Mesendoderm (in vitro differentiated cells): ENCODE measurements around the gene KRT79.

ENCODE experiments used
- DNase-seq: peaks from one replicate; pipeline ENCODE4 v3.0.0; 2013
- H2AK5ac ChIP-seq: 2 replicates; pipeline ENCODE4 v1.6.1; 2013; ENCODE audit warnings: low read length, inconsistent platforms
- H2BK120ac ChIP-seq: 2 replicates; pipeline ENCODE4 v1.6.1; 2013; ENCODE audit warnings: low read depth, mild to moderate bottlenecking, low read length, moderate library complexity, mixed read lengths
- H2BK15ac ChIP-seq: replicated peaks from 2 replicates; pipeline ENCODE4 v1.6.1; 2013; ENCODE audit warnings: low read depth, mild to moderate bottlenecking, moderate library complexity
- H2BK5ac ChIP-seq: 2 replicates; pipeline ENCODE4 v1.6.1; 2013; ENCODE audit warnings: low read length, inconsistent platforms
- H3K18ac ChIP-seq: 2 replicates; pipeline ENCODE4 v1.6.1; 2013; ENCODE audit warnings: mild to moderate bottlenecking, low read length, mixed read lengths
- H3K23ac ChIP-seq: one replicate; pipeline ENCODE4 v1.6.1; 2013; ENCODE audit warnings: low read length
- H3K27ac ChIP-seq: 2 replicates; pipeline ENCODE4 v1.5.1; 2013; ENCODE audit warnings: low read depth, mild to moderate bottlenecking, inconsistent platforms, low read length, moderate library complexity
- H3K27me3 ChIP-seq: 2 replicates; pipeline ENCODE4 v1.6.1; 2013; ENCODE audit warnings: low read length, control low read depth, mild to moderate bottlenecking, inconsistent platforms; ENCODE audit not compliant: insufficient read depth, poor library complexity
- H3K36me3 ChIP-seq: 2 replicates; pipeline ENCODE4 v1.6.1; 2013; ENCODE audit warnings: low read length, inconsistent platforms; ENCODE audit not compliant: control insufficient read depth, insufficient read depth
- H3K4ac ChIP-seq: one replicate; pipeline ENCODE4 v1.6.1; 2013; ENCODE audit warnings: low read depth, mild to moderate bottlenecking, low read length, moderate library complexity
- H3K4me1 ChIP-seq: 2 replicates; pipeline ENCODE4 v1.6.1; 2013; ENCODE audit warnings: low read depth, low read length, inconsistent platforms; ENCODE audit not compliant: control insufficient read depth
- H3K4me2 ChIP-seq: 2 replicates; pipeline ENCODE4 v1.6.1; 2013; ENCODE audit warnings: low read length
- H3K4me3 ChIP-seq: 2 replicates; pipeline ENCODE4 v1.5.1; 2013; ENCODE audit warnings: mild to moderate bottlenecking, low read length
- H3K56ac ChIP-seq: one replicate; pipeline ENCODE4 v1.6.1; 2013; ENCODE audit warnings: low read length
- H3K79me1 ChIP-seq: 2 replicates; pipeline ENCODE4 v1.6.1; 2013; ENCODE audit warnings: low read length, inconsistent platforms
- H3K79me2 ChIP-seq: 2 replicates; pipeline ENCODE4 v1.6.1; 2013; ENCODE audit warnings: mild to moderate bottlenecking, low read length; ENCODE audit not compliant: control insufficient read depth, insufficient read depth
- H3K9ac ChIP-seq: 2 replicates; pipeline ENCODE4 v1.6.1; 2013; ENCODE audit warnings: low read length, inconsistent platforms
- H4K5ac ChIP-seq: one replicate; pipeline ENCODE4 v1.6.1; 2013; ENCODE audit warnings: low read length
- H4K8ac ChIP-seq: one replicate; pipeline ENCODE4 v1.6.1; 2013; ENCODE audit warnings: low read depth, mild to moderate bottlenecking, control low read depth, low read length, moderate library complexity
- WGBS: extraction: QIAGEN DNeasy Blood & Tissue Kit; methylation state at CpG from one replicate; pipeline ENCODE4 v1.1.7; 2013; ENCODE audit warnings: low lambda C conversion rate, missing lambda C conversion rate; ENCODE audit not compliant: insufficient coverage; ENCODE audit errors: extremely low coverage; 5-methylcytosine and 5-hydroxymethylcytosine counted together

The KRT79 gene

DNA sequence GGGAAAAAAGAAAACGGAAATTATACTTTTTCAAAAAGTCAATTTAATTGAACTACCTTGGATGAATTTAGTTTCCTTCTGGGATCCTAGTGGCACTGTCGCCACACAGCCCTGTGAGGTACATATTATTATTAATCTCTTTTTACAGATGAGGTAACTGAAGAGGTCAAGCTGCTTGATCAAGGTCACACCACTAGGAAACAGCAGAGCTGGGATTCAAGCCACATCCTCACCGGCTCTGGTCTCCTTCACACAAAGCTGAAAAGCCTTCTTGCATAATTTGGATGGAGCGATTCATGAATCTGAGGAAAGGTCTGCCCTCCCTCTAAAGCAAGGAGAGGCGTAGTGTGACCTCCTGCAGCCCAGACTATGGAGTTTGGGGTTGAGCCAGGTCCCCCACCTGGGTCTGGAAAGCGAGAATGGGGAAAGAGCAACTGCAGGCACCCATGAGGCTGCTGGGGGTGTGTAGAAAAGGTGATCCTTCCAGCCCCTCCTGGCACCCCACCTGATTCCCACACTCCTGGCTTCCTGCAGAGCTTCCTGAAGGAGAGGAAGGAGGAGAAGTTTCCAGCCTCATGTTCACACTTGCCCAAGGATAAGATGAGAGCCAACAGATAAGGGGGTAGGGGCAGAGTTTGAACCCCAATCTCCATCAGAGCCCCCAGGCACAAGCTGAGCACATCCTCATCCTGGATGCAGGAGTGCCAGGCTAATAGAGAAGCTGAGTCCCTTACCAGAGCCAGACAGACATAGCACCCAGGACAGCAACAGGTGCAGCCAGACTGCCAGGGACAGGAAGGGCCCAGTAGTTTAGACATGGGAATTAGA lies 3.9 kb upstream of the KRT79 start:
- H3K4ac ChIP-seq = no peak overlapping the region
- no peak overlapping the region for H2BK5ac ChIP-seq
- no peaks in the 10 kb centered on the region for H3K27me3 ChIP-seq
- no peak overlapping the region for H3K4me2 ChIP-seq
- no peak overlapping the region for H3K18ac ChIP-seq
- WGBS = no CpG with 5 or more reads among the region's 6 CpGs
- no peak for DNase-seq
- H3K9ac ChIP-seq = no peak overlapping the region
- no peak overlapping the region for H3K4me3 ChIP-seq
- H3K79me2 ChIP-seq = no peaks in the 10 kb centered on the region
- no peak overlapping the region for H3K27ac ChIP-seq
- no peaks in the 10 kb centered on the region for H3K36me3 ChIP-seq
- no peak overlapping the region for H3K56ac ChIP-seq
- H3K4me1 ChIP-seq = no peaks in the 10 kb centered on the region
- no peak overlapping the region for H2AK5ac ChIP-seq
- H2BK15ac ChIP-seq = no peak overlapping the region
- no peak overlapping the region for H2BK120ac ChIP-seq
- H4K5ac ChIP-seq = no peak overlapping the region
- H3K79me1 ChIP-seq = no peaks in the 10 kb centered on the region
- H3K23ac ChIP-seq = no peak overlapping the region
- no peak overlapping the region for H4K8ac ChIP-seq

- Histone ChIP-seq H3K23ac (no peak overlapping the region), H2BK15ac (no peak overlapping the region), H3K79me2 (no peaks in the 10 kb centered on the region), H2BK5ac (no peak overlapping the region), H2AK5ac (no peak overlapping the region), H3K4me1 (no peaks in the 10 kb centered on the region), H3K27ac (no peak overlapping the region), H3K56ac (no peak overlapping the region), H3K9ac (no peak overlapping the region), H3K27me3 (no peaks in the 10 kb centered on the region), H3K18ac (no peak overlapping the region), H3K36me3 (no peaks in the 10 kb centered on the region), H3K4me2 (no peak overlapping the region), H3K4ac (no peak overlapping the region), H3K79me1 (no peaks in the 10 kb centered on the region), H2BK120ac (no peak overlapping the region), H4K8ac (no peak overlapping the region), H4K5ac (no peak overlapping the region), H3K4me3 (no peak overlapping the region)
- peak; percentile 18 for DNase-seq
- WGBS = no CpG with 5 or more reads among the region's 9 CpGs
Observed at GRCh38 chr12:52837413-52837741, 3.3 kb upstream of the KRT79 start.

DNA sequence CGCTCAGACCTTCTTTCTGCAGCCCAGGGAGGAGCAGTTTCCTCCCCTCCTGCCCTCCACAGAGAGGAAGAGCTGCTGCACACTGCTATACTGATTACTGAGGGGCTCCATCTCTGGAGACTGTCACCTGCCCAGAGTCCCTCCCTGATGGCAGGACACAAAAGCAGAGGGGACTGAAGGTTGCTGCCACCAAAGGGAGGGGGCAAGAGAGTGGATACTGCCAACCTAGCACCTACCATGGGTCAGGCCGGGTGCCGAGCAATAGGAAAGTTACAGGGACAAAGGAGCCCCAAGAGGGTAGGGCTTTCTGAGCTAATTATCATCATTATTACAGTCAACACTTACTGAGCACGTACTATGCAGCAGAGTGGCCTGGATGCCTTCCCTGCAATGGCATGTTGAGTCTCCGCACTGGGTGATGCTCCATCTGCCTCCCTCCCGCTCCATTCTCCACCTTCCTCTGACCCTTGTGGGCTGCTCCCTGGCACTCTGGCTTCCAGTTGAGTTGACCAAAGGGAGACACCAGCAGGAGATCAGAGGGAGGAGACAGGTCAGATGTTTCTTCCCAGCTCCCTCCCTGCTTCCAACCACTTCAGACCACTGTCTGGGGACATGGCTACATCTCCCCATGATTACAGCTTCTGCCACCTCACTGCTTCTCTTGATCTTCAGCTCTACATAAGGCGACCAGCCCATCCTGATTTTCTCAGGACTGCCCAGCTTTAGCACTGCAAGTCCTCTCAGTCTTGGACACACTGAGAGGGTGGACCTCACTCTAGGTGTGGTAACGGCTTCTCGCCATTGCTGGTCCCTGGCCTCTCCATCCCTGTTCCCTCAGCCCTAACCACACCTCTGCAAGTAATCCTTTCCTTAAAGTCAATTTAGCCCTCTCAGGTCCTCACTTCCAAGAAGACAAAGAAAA lies 2.6 kb upstream of the KRT79 start:
- no peak overlapping the region for H2BK5ac ChIP-seq
- no peak overlapping the region for H3K18ac ChIP-seq
- no peak overlapping the region for H3K27ac ChIP-seq
- H4K5ac ChIP-seq = no peak overlapping the region
- H3K4me2 ChIP-seq = no peak overlapping the region
- H3K36me3 ChIP-seq = no peaks in the 10 kb centered on the region
- H3K79me1 ChIP-seq = no peaks in the 10 kb centered on the region
- H3K9ac ChIP-seq = no peak overlapping the region
- no CpG with 5 or more reads among the region's 9 CpGs for WGBS
- H3K23ac ChIP-seq = no peak overlapping the region
- no peak for DNase-seq
- no peak overlapping the region for H2BK15ac ChIP-seq
- H2AK5ac ChIP-seq = no peak overlapping the region
- no peak overlapping the region for H3K4ac ChIP-seq
- H3K79me2 ChIP-seq = no peaks in the 10 kb centered on the region
- no peak overlapping the region for H4K8ac ChIP-seq
- H3K56ac ChIP-seq = no peak overlapping the region
- no peak overlapping the region for H3K4me3 ChIP-seq
- H2BK120ac ChIP-seq = no peak overlapping the region
- H3K27me3 ChIP-seq = no peaks in the 10 kb centered on the region
- H3K4me1 ChIP-seq = no peaks in the 10 kb centered on the region

GRCh38 chr12:52836042-52836466 lies 1.9 kb upstream of the KRT79 start:
- no peaks in the 10 kb centered on the region for H3K79me1 ChIP-seq
- H3K4me2 ChIP-seq = no peak overlapping the region
- no peak overlapping the region for H3K27ac ChIP-seq

GRCh38 chr12:52835271-52836041 lies 1.3 kb upstream of the KRT79 start:
- H4K5ac ChIP-seq = no peak overlapping the region
- DNase-seq = no peak
- H3K4ac ChIP-seq = no peak overlapping the region
- H4K8ac ChIP-seq = no peak overlapping the region
- H3K79me2 ChIP-seq = no peaks in the 10 kb centered on the region
- no peak overlapping the region for H2BK120ac ChIP-seq
- no CpG with 5 or more reads among the region's 15 CpGs for WGBS
- H3K9ac ChIP-seq = no peak overlapping the region
- no peaks in the 10 kb centered on the region for H3K4me1 ChIP-seq
- H3K79me1 ChIP-seq = no peaks in the 10 kb centered on the region
- no peak overlapping the region for H3K27ac ChIP-seq
- H3K27me3 ChIP-seq = no peaks in the 10 kb centered on the region
- H3K23ac ChIP-seq = no peak overlapping the region
- no peak overlapping the region for H2AK5ac ChIP-seq
- H2BK15ac ChIP-seq = no peak overlapping the region
- no peak overlapping the region for H3K18ac ChIP-seq
- no peaks in the 10 kb centered on the region for H3K36me3 ChIP-seq
- H3K4me2 ChIP-seq = no peak overlapping the region
- no peak overlapping the region for H2BK5ac ChIP-seq
- H3K4me3 ChIP-seq = no peak overlapping the region
- no peak overlapping the region for H3K56ac ChIP-seq

More at GRCh38 chr12:52836042-52836466, 1.9 kb upstream of the KRT79 start:
- Histone ChIP-seq H3K56ac (no peak overlapping the region), H2AK5ac (no peak overlapping the region), H3K18ac (no peak overlapping the region), H3K4me1 (no peaks in the 10 kb centered on the region), H2BK120ac (no peak overlapping the region), H2BK5ac (no peak overlapping the region), H3K9ac (no peak overlapping the region), H4K8ac (no peak overlapping the region), H3K27me3 (no peaks in the 10 kb centered on the region), H4K5ac (no peak overlapping the region), H3K4me3 (no peak overlapping the region), H3K4ac (no peak overlapping the region), H3K79me2 (no peaks in the 10 kb centered on the region), H3K23ac (no peak overlapping the region), H3K36me3 (no peaks in the 10 kb centered on the region), H2BK15ac (no peak overlapping the region)
- no peak for DNase-seq
- no CpG with 5 or more reads among the region's 7 CpGs for WGBS
